CD4-positive, alpha-beta T cell treated with Interleukin-15 for 1 hour (primary cell): Measurements from ENCODE around the gene SLC2A9.

ENCODE experiments used
- DNase-seq: peaks from one replicate; pipeline ENCODE4 v3.0.0-alpha.2; 2020

SLC2A9 gene

GRCh38 chr4:10020871-10021652 is at the start of gene SLC2A9:
Gene SLC2A9, minus strand, starts transcription at chr4:10021497. Its CDS starts 68 bp downstream, at chr4:10021429.
- no peak for DNase-seq

DNA sequence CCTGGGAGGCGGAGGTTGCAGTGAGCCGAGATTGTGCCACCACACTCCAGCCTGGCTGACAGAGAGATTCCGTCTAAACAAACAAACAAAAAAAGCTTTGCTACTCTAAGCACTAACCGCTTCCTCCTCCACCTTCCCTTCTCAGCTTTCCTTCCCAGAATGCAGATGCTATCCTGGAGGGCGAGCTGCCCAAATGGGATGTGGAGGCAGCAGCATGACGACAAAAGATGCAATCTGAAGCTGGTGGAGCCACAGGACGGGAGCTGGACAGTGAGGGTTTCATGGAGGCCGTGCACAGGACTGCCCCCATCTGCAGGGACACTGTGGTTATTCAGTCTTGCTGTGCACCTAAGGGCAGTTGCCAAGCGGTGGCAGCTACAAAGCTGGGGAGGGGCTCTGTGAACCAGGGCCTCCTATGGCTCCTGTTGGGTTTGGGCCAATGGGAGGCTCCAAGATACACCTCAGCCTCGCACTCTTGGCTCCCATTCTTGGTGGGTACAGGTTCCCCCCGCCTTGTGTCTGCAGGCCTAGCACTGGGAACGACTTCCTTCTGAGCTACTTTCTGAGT is 47.9 kb upstream of the SLC2A9 start:
- DNase-seq = no peak

- no peak for DNase-seq
Measured at GRCh38 chr4:10066670-10067651, 45.7 kb upstream of the SLC2A9 start.

DNA sequence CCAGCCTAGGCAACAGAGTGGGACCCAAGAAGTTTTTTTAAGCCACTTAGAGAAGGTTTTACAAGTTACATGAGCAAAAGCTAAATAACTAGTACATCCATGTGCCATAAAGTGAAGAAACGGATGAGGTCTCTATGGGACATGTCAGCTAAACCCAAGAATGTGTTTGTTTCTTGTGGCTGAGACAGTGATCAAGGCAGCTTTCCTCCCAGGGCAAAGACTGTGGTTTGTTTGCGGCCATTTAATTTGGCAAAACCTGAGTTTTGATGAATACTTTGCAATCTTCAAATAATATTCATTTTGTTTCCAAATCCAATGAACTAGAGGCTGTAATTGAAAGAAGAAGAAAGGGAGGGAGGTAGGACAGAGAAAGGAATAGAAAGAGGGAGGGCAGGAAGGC is 44.9 kb upstream of the SLC2A9 start:
- DNase-seq = no peak

GRCh38 chr4:10063544-10064300 is 42.4 kb upstream of the SLC2A9 start:
- DNase-seq = peak; percentile 42

GRCh38 chr4:10061650-10062415 is 40.5 kb upstream of the SLC2A9 start:
- no peak for DNase-seq

GRCh38 chr4:10058371-10058770 is 37.1 kb upstream of the SLC2A9 start:
- no peak for DNase-seq

DNA sequence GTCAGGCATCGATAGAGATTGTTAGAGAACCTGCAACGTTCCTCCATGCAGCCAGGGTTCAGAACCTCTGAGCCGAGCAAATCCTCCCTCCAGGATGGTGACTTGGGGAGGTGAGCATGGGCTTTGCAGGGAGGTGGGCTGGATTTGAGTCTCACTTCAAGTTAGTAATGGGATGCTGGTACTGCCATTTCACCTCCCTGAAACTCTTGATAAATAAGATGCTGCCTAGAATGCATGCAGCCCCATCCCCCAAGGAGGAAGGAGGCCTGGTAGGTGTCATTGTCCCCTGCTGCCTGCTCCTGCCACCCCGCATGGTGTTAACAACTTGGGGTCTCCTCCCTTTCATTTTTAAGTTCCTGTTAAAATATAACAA is 35.7 kb upstream of the SLC2A9 start:
- no peak for DNase-seq

DNA sequence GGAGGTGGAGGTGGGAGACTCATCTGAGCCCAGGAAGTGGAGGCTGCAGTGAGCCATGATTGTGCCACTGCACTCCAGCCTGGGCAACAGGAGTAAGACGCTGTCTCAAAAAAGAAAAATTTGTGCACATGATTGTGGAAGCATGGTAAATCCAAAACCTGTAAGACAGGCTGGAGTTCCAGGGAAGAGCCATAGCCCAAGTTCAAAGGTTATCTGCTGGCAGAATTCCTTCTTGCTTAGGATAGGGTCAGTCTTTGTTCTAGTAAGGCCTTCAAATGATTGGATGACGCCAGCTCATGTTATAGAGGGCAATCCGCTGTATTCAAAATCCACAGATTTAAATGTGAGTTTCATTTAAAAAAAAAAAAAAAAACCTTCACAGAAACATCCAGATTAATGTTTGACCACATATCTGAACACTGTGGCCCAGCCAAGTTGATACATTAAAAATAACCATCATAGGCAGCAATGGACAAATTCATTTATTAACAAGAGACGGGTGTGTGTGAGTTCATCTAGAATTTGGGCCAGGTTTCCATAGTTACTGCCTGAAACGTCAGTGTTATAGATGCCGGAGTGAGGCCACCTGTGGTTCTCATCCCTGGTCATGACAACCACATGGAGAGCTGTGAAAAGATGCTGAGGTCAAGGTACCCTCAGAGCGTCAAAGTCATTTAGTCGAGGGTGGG is 35.2 kb upstream of the SLC2A9 start:
- DNase-seq = no peak

DNA sequence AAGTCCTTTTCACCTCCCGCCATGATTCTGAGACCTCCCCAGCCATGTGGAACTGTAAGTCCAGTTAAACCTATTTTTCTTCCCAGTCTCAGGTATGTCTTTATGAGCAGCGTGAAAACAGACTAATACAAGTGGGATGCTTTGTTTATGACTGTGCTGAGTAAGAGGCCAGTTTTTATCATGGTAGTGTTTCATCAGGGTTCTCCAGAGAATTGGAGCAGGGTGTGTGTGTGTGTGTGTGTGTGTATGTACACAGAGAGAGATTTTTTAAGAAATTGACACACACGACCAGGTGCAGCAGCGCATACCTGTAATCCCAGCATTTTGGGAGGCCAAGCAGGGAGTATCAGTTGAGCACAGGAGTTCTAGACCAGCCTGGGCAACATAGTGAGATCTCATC is 34.6 kb upstream of the SLC2A9 start:
- DNase-seq = no peak

- no peak for DNase-seq
Measured at GRCh38 chr4:10054571-10055041, 33.3 kb upstream of the SLC2A9 start.

DNA sequence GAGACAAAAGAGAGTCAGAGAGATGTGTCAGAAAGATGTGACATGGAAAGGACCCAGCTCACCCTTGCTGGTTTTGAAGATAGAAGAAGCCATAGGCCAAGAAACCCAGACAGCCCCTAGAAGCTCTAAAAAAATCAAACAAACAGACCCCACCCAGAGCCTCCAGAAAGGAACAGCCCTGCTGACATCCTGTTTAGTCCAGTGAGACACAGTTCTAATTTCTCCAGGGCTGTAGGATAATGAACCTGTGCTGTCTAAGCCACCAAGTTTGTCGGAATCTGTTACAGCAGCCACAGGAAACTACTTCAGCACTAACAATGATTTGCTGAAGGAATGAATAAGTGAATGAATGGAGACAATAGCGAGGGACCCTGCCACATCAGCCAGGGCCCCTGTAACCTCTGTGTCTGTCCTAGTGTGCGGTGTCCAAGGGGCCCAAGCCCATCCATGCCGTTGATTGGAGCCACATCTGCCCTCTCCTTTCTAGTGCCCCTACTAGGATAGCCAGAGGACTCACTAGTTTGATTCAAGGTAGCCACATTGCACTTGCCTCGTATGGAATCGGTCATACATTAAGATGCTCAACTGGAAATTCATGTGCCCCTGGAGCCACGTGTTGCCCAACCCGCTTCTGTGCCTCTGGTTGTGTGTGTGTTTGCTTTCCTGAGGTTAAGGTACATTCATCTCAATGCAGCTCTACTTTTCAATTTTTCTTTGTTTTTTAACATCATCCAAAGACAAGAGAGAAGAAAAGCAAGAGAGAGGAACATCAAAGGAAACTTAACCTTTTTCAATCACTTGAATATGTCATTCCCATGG is 32.5 kb upstream of the SLC2A9 start:
- no peak for DNase-seq

DNA sequence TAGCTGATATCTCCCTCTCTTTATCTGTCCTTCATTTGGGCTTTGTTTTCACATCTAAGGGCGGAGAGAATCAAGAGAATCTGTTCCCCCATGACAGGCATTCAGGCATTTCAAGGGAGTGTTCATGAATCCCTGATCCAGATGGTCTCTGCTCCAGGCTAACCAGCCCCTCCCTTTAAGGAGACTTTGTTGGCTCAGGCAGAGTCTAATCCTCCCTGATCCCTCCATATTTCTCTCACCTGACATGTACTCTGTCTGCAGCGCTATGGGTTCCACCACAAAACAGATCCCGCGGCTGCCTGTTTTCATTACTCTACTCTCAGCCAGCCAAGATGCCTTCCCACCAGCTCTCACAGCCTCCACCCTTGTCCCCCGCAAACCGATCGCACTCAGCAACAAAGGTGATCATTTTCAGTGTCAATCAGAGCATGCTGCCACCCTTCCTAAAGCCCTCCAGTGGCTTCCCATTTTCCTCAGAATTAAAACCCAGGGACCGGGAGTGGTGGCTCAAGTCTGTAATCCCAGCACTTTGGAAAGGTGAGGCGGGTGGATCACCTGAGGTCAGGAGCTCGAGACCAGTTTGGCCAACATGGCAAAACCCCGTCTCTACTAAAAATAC is 30.3 kb upstream of the SLC2A9 start:
- no peak for DNase-seq

DNA sequence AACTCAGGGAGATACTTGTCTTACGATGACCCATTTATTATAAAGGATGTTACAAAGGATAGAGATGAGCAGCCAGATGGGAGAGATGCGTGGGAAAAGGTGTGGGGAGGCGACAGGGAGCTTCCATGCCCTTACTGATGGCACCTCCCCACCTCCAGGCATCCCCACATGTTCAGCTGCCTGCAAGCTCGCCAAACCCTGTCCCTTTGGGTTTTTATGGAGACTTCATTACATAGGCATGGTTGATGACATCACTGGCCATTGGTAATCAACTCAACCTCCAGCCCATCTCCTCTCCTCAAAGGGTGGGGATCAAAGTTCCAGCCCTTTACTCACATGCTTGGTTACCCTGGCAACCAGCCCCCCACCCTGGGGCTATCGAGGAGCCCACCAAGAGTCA is 29.4 kb upstream of the SLC2A9 start:
- no peak for DNase-seq

DNA sequence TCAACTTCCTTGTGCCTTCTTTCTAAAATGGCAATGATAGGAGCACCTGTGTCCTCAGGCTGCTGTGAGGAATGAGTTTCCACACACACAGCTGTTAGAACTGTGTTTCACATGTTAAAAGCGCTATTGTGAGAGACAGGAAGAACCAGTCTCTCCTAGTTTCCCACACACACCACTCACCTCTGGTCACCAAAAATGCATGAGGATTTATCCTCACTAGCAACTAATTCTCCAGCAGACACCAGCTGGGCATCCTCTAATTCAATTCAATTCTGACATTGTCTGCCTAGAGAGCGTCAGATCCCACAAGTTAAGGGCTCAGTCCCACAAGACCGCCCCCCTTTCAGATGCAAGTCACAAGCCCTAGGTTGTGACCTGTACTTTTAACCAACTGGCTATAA is 29.0 kb upstream of the SLC2A9 start:
- no peak for DNase-seq

DNA sequence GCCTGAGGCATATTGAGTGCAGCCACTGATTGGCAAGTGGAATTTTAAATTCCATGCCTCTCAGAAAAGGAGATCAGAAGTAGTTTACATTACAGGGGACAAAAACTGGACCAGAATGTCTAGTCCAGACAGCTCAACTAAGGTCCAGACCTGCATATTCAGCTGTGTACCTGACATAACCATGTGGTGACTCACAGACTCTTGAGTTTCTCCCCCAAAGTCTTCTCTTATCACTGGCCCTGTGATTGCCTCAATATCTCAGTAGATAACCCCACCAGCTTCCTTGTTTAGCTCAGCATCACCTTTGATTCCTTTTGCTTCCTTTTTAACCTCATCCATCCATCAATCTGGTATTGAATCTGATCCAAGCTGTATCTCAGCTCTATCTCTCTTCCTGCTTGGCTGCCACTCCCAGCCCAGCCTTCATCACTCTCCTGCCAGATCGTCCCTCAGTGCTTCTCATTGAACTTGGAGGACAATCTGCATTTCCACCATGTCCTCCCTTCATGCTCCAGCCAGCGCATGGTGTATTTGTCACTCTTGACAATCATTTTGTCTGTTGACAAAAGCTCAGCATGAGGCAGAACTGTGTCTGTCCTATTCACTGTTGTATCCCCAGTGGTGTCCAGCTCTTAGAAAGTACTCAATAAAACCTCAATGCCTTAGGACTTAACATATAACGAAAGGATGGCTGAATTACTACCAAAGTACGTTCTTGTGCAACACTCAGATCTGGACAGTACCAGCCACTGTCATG is 27.8 kb upstream of the SLC2A9 start:
- no peak for DNase-seq

DNA sequence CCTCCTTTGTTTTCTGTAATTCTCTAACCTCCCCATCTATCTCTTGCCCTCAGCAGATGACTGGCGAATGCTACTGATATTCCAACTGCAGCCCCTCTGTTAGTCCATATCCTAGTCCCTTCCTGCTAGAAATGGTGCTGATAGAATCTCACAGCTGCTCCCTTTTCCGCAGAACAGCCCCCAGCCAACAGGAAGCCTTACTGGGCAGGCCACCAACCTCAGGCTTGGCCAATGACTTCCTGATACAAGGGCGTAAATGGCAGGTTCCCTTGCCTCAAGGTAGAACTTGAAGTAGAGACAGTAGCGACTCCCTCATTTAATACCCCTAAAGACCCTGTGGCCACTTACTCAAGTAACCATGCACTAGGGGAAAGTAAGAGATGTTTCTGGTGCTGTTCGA is 26.7 kb upstream of the SLC2A9 start:
- DNase-seq = no peak

DNA sequence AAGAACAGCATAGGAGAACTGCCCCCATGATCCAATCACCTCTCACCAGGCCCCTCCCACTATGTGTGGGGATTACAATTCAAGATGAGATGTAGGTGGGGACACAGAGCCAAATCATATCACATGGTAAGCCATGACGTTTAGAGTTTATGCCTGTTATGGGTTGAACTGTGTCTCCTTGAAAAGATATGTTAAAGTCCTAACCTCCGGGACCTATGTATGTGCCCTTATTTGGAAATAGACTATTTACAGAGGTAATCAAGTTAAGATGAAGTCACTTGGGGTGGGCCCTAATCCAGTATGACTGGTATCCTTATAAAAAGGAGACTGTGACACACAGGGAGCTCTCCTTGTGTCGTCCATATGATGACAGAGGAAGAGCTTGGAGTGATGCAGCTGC is 25.2 kb upstream of the SLC2A9 start:
- no peak for DNase-seq

DNA sequence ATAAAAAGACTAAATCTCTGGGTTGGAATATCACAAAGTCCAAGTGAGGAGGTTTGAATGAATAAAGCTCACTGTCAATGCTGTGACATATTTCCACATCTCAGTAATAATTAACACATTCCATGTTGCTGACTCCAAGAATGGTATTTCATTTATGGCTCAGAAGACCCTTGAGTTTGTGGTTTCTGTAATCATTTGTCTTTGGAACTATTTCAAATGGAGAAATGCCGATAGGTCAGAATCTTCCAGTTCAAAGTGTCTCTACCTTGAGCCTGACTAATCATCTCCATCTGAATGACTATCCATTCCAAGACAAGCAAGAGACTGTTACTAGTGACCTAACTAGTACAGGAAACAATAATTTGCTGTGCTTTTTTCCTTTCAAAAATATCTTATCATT is 24.2 kb upstream of the SLC2A9 start:
- DNase-seq = no peak
